ENCODE measurements around the gene TPP1.

DNA sequence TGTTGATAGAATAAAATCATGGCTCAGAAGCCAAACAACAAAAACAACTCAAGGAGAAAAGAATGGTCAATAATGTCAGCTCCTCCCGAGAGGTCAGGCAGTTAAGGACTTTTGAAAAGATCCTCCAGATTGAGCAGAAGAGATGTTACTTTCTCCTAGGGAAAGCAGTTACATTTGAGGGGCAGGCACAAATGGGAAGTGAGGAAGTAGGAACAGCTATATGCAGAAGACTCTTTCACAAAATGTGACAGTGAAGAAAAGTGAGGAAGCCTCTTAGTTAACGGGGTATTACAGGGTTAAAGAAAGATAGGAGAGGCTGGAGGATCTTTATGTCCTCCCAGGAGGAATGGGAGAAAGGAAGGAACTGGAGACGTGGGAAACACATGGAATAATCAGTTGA lies 33.0 kb upstream of the TPP1 start:
- no peak for TF ChIP-seq POLR2A (IDR thresholded peaks at IDR 0.05)
- TF ChIP-seq, protein P1, sequence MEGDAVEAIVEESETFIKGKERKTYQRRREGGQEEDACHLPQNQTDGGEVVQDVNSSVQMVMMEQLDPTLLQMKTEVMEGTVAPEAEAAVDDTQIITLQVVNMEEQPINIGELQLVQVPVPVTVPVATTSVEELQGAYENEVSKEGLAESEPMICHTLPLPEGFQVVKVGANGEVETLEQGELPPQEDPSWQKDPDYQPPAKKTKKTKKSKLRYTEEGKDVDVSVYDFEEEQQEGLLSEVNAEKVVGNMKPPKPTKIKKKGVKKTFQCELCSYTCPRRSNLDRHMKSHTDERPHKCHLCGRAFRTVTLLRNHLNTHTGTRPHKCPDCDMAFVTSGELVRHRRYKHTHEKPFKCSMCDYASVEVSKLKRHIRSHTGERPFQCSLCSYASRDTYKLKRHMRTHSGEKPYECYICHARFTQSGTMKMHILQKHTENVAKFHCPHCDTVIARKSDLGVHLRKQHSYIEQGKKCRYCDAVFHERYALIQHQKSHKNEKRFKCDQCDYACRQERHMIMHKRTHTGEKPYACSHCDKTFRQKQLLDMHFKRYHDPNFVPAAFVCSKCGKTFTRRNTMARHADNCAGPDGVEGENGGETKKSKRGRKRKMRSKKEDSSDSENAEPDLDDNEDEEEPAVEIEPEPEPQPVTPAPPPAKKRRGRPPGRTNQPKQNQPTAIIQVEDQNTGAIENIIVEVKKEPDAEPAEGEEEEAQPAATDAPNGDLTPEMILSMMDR (IDR thresholded peaks at IDR 0.05): no peak
